Activated gamma-delta T cell treated with Interleukin-2 at 50 U/mL for 16 hours (primary cell): ENCODE results near the gene CCNL1.
"Not testable (repeated sequence)": the region's sequence is repeated elsewhere in the genome, so short reads cannot be mapped to it uniquely, and the experiment has no call there.

Experiments used
- DNase-seq: peaks from one replicate; pipeline ENCODE4 v3.0.0-alpha.2; 2020

CCNL1 gene

DNA sequence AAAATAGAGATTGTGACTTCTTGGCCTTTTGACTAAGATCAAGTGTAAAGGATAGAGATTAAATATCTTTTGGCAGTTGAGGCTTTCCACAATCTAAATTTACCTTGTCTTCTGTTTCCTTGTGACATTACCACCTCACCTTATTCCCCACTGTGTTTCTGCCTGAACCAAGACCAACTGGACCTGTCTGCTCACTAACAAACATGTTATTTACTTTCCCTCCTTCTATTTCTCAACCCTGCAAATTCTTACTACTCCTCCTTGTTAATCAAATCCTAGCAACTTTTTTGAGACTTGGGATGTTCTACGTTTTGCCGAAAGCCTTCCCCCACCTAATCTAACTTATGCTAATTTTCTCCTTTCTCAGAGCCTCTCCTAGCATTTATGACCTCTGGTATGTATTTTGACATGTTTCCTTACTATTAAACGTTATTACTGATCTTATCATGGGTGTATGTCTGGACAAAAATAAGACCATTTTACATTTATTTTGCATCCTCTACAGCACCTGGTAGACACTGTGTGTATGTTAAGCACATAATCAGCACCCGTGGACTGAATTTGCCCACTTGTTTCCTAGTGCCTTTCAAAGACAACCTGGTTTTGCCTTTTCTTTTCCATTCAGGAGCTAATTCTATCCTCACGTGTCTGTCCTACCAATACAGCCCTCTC, 7.6 kb upstream of the CCNL1 start:
- no peak for DNase-seq

DNA sequence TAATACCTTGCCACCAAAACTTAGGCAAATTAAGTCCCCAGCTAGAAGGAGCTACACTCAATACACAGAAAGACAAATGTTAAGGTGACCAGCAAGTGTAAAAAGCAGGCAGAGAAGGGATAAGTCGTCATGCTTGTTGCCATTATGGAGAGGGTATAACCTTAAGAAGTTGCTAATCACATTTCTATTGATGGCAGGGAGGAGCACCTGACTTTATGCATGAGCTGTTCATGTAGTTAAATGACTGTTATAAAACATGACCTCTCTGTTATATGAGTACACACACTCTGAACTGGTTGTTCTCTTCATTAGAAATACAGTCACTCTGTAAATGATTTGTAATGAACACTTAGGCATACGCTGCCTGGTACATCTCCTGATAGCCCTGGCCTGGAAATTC, 6.6 kb upstream of the CCNL1 start:
- DNase-seq: no peak

DNA sequence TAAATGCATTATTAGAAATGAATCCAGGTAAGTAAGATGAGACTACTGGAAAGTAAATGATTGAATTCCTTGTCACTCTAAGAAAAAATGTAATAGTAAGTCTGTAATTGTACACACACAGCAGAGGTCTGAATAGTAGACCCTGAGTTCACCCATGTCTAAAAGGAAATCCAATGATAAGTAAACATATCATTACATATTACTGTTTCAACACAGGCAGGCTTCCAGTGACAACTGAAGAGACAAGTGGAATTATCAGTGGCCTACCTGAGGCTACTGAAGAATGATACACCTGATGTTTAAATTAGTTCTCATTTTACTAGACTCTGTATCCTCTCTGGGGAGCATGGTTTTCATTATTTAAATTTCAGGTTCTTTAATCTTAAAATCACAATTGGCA, 6.2 kb upstream of the CCNL1 start:
- DNase-seq: no peak

DNA sequence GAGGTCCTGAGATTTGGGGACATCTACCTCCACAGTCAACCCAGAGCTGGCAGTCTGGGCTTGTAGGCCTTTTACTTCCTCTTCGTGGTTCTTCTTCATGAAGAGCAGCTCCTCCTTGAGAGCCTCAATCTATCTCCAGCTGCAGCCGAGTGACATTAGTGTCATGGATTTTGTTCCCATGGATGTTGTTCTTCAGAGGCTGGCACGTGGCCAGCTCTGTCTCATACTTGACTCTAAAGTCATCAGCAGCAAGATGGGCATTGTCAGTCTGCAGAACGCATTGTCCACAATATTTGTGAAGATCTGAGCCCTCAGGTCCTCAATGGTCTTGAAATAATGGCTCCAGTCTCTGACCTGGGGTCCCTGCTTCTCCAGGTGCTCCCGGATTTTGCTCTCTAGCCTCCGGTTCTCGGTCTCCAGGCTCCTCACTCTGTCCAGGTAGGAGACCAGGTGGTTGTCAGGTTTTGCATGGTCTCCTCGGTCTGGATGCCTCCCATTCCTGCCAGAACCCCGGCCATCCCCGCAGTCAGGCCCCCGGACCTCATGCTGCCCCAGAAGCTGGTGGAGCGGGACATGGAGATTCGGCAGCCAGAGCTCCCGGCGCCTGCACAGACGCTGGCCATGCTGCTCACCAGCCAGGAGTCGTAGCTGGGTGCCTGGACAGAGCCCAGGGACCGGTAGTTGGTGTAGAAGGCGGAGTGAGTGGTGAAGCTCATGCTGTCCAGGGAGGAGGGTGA, 3.4 kb upstream of the CCNL1 start:
- no peak for DNase-seq

DNA sequence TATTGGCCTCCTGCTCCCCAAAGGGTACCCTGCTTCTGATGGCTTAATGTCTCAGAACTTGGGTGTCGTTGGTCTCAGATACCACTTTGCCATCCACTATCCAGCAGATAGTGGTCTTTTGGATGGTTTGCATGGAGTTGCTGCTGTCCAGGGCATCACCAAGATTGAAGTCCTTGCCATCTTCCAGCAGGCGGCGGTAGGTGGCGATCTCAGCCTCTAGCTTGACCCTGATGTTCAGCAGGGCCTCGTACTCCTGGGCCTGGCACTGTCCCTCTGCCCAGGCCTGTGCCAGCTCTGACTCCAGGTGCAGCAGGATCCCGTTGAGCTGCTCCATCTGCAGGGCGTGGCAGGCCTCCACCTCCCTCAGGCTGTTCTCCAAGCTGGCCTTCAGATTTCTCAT, 2.7 kb upstream of the CCNL1 start:
- DNase-seq: not testable (repeated sequence)

DNA sequence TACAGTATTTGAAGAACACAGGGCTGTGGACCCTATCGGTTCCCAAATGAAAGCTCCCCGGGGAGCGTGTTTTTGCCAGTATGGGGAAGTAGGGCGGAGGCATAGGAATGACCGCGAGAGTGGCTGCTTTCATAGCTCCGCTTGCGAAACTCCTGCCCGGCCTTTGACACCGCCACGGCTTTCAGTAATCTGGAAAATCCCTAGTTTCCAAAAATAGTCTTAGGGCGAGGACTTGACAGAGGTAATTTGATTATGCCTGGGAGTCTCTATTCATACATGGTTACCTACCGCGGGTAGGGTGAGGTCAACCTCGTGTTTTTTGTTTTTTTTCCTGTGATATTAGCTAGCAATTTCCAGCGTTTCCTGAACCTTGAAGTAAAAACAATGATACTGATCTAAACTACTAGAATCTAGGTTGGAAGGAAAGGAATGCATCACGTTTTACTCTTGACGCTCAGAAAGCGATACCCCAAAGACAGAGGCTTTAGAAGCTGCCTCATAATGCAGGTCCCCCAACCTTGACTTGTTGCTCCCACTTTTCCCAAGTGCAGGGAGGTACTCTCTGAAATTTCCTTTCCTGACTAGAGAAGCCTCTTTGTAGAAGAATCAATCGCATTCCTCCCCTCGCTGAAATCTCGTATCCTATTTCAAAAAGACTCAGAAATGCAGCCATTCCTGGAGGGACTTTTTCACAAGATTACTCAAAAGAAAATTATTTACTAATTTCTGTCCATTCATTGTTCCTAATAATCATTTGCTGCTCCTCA, 894 bp upstream of the CCNL1 start:
- DNase-seq: peak; percentile 47

DNA sequence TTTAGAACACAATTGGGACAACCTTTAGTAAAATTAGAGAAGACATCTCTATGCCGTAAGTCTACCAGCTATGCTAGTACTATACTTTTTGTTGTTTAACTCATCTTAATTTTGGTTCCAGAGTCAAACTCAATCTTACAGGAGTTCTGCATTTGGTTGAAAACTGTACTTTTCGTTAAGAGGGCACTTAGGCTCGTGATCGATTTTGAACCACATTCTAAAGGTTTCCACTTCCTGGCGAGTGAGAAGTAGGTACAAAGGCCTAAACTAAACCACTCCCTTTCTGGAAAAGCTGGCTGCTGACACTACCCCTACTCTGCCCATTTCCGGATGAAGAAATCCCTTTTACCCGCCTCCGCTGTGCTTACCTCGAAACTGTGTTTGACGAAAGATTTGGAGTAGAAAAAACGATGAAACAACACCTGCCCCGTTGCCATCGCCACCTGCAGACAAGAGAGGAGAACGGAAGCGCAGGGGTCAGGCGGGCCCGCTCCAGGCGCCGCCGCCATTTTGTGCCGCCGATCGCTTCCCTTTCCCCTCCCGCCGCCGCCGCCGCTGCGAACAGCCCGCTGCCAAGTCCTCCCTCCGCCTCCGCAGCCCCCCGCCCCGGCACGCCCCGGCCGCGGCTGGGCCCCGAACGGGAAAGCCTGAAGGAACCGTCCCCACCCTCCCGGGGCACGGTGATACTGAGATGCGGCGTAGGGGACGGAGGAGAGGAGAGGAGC, 748 bp downstream of the CCNL1 start:
- peak; percentile 72 for DNase-seq

DNA sequence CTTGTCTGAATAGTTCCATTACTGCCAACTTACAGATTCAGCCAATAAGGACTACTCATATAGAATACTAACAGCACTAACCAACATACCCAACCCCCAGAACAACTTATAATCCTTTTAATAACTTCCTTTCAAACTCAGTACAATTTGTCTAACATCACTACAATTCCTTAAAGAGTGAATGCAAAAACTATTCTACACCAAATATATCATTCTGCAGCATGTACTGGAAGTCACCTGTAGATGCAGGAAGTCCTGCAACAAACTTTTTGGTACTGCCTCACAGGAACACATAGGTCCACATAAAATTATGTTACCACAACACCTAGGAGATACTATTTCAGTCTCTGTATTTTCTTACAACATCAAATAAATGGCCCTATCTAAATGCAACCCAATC, 2.1 kb downstream of the CCNL1 start:
- no peak for DNase-seq

DNA sequence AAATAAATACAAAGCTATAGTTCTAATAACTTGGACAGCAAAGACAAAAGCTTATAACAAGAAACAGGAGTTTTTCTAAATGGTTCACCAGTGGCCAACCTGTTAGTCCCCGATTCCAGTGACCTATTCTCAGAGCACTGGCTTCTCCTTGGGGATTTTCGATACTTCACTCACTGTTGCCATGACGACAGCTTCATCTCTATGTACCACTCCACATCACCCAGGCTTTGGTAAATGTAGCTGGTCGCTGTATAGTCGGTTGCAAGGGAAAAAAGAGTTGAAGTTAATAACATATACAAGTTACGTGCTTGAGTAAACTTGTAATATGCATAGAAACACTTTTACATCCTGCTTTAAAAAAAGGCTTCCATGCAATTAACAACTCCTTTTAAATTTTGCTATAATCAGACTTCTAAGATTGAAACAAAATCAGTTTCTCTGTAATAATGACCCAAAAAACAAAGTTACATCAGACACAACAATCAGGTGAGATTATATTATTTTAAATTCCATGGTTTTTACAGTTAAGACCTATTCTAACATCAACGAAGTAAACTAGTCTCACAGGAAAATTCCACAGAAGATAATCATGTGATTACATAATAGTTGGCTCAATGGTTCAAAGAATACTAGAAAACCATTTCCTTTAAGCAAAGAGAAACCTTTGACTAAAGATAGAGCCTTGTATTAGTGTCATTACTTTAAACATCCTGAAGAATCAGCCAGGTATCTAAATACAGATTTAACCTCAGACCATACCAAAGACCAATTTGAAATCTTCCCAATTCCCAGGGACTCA, 2.9 kb downstream of the CCNL1 start:
- no peak for DNase-seq

DNA sequence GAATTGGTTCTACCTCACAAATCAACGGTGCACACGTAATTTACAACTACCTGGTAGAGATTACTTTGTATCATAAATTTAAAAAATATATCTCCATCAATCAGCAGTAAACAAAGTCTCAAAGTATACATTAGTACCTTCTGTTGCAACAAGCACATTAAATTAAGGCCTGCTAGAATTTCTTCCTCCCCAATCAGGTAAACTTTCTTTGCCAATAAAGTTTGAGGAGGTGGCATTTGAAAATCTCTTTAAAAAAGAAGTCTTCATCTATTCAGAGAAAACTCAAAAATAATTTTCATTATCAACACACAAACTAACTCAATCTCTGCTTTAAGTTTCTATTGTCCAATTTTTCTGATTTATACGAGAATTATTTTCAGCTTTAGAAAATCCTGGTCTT, 4.4 kb downstream of the CCNL1 start:
- DNase-seq: no peak

DNA sequence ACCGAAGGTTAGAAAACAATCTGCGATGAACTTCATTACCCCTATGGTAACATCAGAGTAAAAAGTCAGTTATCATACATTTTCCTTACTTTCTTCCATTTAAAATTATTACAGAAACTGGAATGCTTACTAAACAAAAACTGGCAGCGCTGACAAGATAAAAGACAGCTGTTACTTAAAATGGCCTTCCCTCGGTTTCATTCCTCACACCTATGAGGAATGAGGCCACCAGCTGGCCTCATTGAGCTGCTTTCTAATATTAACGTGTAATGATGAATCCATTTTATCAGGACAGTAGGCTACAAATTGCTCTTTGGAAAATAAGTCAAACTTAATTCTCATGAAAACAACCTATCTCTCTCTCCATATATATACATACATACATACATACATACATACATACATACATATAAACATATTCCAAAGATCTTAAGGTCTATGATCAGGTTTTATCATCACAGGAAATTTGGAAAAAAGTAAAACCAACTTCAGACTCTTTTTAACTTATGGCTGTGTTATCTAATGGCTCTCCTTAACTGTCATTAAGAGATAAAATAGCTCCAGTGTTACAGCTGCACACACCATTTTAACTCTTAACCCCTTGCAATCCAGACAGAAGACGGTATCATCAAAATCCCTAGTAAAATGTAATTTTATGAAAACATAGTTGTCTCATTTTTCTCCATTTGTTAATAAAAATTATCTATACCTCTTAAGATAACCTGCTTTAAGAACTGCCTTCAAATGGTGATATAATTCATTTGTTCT, 5.2 kb downstream of the CCNL1 start:
- no peak for DNase-seq

DNA sequence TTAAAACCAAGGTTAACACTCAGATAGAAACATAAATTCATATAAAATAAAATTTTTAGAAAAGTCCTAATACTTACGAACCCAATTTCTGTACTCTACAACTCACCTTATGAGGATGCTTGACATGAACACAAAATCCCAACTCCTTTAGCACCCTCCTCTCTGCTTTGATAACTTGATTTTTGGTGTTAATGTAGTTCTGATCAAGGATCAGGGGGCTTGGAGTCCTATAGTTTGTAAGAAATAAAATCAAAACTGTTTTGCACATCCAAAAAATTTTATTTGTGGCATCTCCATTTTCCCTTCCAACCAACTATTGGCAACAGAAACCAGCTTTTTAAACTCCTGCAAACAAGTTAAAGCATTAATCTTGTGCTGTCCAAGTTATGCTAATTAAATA, 7.0 kb downstream of the CCNL1 start:
- DNase-seq: no peak

DNA sequence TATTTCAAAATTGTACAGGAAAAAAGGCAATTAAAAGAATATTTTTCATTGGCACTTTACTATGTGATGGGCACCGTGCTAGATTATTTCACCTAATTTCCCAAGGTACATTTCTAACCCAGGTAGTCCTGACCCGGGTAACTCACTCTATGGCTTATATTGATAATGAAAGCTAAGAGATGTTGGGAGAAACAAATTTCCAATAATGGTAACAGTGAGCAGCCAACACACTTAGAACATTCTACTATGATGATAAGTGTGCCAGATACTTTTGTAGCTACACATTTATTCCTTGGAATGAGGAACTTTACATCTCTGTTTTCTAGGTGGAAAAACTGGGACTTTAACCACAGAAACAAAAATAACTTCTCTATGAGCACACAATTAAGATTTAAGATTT, 7.5 kb downstream of the CCNL1 start:
- DNase-seq: no peak

DNA sequence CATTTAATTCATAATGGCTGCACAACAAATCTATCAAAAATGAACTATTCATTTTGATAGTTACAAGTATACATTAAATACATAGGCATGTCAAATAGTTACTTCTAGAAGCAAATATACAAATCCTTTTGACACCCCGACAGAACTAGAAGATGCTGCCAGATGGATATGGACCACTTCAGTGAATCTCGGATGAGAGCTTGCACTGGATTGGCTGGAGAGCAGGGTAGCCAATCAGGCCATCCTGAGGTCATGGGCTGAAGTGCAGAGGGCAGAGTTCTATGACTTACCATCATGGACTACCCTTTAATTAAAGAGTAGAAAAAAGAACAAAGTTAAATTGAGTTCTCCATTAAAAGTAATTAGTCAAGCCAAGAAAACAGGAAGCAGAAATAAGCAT, 8.3 kb downstream of the CCNL1 start:
- no peak for DNase-seq

DNA sequence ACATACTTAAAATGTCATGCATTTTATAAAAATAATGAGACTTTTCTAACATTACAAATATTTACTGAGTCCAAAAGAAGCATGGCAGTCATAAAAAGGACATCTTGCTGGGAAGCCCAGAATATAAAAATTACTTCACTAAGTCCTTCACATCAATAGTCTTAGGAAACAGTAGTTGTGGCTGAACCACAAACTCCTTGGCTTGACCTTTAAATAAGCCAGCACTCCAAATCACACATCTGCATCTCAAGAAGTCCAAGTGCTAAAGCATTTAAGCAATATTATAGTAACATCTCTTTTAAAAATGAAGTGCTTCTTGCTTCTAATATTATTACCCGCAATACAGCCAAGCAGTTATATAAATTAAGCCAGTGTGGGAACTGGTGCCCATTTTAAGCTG, 8.8 kb downstream of the CCNL1 start:
- DNase-seq: no peak

DNA sequence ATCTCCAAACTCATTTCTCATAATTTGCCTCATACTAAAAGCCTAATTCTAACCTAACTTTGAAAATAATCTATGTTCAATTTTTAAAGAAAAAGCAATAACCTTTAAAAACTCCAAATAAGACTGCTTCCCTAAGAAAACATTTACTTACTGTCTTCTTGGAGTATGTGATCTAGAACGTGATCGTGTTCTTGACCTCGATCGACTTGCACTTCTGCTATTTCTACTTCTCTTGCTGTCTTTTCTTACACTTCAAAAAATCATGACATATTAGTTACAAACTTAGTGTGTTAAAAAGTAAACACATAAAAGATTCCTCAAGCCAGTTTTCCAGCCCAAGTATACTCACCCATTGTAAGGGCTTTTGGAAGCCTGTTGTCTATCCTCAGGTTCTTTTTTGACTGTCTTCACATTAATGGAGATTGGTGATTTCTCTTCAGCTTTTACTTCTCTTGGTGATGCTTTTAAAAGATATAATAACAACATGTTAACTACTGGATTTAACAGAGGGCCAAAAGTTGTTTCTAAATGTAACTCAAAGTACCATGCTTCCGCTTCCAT, 10.7 kb downstream of the CCNL1 start:
- DNase-seq: no peak

DNA sequence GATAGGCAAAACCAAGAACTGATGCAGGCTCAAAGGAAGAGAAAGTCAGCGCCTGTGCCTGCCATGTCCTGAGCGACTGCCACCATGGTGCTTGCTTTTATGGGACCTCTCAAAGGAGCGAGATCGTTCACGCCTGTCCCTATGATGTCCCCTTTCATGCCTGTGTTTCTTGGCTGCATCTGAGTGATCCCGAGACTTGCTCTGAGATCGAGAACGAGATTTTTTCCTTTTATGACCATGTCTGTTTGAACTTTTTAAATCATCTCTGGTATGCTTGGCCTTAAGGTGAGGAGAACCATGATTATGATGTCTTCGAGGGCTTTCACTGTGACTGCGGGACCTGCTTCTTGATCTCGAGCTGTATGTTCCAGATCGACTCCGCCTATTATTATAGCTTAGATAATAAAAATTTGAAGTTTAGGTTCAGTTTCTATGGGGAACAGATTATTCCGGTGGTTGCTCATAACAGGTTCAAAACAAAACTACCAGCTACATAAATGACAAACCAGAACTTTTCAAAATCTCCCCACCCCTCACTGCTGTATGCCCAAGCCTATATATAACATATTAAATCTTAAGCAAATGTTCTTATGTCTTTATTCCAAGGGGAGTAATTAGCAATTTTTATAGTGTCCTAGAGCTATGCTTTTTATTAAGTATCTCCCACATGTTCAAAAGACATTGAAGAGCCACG, 11.6 kb downstream of the CCNL1 start:
- DNase-seq: no peak

DNA sequence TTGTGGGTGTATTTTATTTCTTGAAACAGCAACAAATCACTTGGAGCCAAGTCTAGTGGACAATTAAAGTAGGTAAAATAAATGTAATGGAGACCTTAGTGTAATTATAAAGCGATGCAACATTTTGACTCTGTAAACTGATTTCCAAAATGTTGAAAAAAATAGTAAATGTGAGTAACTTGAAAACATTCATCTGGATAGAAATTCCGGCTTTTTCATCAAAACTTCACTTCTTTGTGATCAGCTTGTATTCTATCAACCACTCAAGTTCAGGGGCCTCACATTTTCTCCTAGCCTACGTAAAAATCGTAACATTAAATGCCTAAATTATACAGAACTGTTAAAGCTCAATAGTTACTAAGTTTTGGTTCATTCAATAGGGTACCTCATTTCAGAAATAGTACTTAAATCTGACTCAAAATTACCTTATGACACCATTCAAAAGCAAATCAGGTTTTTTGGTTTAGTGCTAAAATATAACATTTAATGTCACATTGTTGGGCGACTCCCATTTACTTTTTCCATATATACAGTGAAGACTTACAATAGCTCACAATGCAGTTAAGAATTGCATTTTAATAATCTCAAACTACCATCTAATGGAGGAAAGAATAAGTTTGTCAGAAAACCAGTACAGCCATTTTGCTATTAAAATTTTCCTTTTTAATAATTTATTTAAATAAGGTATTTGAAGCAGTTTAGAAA, 12.7 kb downstream of the CCNL1 start:
- no peak for DNase-seq

DNA sequence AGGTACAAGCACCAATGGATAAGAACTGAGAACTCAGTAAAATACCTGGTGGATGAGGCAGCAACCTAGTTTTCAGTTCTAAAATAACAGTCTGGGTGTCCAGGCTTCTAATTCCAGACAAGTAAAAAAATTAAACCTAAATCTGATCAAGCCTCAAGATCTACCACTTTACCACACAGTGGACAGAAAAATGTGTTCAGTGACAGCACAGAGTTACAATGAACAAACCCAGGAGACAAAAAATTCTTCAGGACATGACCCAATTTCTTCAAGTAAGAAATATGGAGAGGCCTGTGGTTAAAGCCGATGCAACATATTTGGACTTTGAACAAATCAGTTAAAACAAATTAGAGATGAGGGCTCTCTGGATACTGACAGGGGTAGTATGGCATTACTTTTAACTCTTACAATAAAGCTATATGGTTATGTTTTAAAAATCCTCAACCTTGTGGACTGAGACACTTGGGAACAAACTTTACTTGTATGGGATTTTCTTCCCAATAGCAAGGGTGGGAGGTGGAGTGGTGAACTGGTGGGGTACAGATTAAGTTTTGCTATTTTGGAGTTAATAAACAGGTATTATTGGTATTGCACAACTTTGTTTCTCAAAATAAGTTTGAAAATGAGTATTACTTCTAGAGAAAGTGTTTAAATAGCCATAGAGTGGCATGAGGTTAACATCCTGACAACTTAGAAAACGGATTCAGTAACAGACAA, 14.2 kb downstream of the CCNL1 start:
- DNase-seq: no peak
